ENCODE results near the gene RERE. TPM values are rescaled to one million over a fixed set of nuclear protein-coding genes. Genes with fewer than 3 reads are reported as not detected.
"Not testable (repeated sequence)": the region's sequence is repeated elsewhere in the genome, so short reads cannot be mapped to it uniquely, and the experiment has no call there.

RERE gene
- polyA plus RNA-seq, 4 donors, result 142 to 184 (median 145) TPM

DNA sequence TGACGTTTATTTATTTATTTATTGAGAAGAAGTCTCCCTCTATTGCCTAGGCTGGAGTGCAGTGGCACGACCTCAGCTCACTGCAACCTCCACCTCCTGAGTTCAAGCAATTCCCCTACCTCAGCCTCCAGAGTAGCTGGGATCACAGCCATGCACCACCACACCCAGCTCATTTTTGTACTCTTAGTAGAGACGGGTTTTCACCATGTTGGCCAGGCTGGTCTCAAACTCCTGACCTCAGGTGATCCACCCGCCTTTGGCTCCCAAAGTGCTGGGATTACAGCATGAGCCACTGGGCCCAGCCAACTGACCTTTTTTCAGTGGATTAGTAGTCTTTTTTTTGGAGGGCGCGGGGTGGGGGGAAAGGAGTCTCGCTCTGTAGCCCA is 90.6 kb downstream of the RERE start:
- not testable (repeated sequence) for DNase-seq (ENCODE audit: low read depth in 4 of 4, low spot score in 3 of 4)

DNA sequence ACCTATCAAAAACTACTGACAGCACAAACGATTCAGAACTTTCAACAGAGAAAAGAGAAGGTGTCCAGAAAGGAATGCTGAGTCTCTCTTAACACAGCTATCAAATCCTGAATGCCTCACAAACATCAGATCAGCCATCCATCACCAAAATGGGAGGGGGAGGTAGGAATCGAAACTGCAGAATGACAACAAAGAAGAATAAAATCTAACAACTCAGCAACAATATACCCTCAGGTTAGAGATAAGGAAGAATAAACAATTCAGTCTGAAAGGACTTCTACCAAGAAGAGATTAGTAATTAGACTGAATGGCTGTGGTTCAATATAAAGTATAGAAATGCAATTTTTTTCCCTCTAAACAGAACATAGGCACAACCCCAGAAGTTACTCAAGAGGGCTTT is 94.4 kb downstream of the RERE start:
- no peak for DNase-seq (ENCODE audit: low read depth in 4 of 4, low spot score in 3 of 4)

DNA sequence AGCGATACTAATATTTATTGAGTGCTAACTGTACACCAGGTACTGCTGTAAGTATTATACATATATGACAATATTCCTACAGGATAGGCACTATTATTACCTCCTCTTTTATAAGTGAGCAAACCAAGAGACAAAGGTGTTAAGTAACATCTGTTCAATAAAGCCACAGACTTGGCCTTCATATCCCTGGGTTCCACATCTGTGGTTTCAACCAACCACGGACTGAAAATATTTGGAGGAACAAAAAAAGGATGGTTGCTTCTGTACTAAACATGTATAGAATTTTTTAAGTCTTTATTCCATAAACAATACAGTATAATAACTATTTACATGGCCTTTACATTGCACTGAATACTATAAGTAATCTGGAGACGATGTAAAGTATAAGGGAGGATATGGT is 95.1 kb downstream of the RERE start:
- no peak for DNase-seq (ENCODE audit: low read depth in 4 of 4, low spot score in 3 of 4)

DNA sequence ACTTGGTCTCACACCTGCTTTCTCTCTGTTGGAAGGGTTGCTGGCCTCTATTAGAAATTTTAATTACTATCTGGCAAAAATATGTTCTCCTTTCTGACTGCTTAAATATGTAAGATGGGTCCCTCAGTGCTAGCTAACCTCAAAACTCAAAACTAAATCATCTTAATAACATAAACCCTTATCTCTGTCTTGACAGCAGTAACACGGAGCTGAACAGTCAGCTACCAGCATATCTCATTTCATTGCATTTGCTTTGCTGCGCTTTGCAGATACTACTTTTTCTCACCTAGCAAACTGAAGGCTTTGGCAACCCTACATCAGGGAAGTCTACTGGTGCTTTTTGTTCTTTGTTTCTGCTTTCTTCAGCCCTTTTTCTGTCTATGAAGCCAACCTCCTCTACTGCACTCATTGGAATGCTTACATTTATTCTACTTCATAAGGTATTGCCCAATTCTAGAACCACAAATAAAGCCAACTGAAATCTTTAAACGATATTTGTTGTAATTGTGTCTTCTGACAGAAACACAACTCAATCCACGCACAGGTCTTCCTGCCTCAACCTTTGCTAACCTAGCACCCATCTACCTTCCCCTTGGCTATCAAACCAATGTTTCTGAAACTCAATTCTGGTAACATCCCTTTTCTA is 95.6 kb downstream of the RERE start:
- DNase-seq (ENCODE audit: low read depth in 4 of 4, low spot score in 3 of 4), result no peak

GRCh38 chr1:8720347-8720746 is 97.1 kb downstream of the RERE start:
- no peak for DNase-seq (ENCODE audit: low read depth in 4 of 4, low spot score in 3 of 4)

GRCh38 chr1:8718850-8719361 is 98.5 kb downstream of the RERE start:
- DNase-seq (ENCODE audit: low read depth in 4 of 4, low spot score in 3 of 4), result no peak

- DNase-seq (ENCODE audit: low read depth in 4 of 4, low spot score in 3 of 4), result no peak
Measured at GRCh38 chr1:8717148-8717547, 100.3 kb downstream of the RERE start.

- DNase-seq (ENCODE audit: low read depth in 4 of 4, low spot score in 3 of 4), result no peak
Measured at GRCh38 chr1:8716238-8716637, 101.2 kb downstream of the RERE start.

- no peak for DNase-seq (ENCODE audit: low read depth in 4 of 4, low spot score in 3 of 4)
Measured at GRCh38 chr1:8714173-8714572, 103.3 kb downstream of the RERE start.

DNA sequence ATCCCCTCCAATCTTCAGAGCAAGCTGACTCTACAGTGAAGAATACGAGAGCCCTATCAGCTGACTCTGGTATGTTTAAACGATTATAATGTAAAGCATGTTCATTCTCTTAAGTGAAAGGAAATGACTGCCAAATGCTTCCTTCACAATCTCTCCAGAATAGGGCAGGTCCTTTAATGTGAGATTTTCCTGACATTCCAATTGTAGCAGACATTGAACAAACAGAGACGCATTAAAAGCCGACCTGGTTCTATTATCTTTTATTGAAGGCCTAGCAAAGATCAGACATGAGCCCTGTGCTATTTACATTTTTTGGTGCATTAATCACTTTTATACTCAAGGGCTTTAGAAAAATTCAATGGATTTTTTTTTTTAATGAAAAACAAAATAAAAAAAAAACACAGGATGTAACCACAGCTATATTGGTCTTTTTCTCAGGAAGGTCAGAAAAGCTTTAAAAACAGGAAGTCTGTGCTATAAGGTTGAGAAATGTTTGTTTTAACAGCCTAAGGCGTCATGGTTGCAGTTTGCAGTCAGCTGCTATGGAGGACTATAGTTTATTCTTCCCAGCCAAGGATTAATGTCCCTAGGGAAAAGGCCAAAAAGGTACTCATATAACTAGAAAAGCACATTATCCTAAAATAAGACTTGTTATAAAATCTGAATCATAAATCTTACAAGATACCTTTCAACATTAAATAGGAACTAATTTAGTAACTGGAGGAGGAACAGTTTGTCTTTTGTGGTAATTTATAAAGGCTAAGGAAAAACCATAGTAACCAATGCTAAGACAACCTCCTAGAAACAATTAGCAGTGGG is 104.8 kb downstream of the RERE start:
- DNase-seq (ENCODE audit: low read depth in 4 of 4, low spot score in 3 of 4), result peak in 2 of 4 donors; percentile 31 to 57

- DNase-seq (ENCODE audit: low read depth in 4 of 4, low spot score in 3 of 4), result no peak
Measured at GRCh38 chr1:8711873-8712412, 105.5 kb downstream of the RERE start.

GRCh38 chr1:8711151-8711550 is 106.3 kb downstream of the RERE start:
- DNase-seq (ENCODE audit: low read depth in 4 of 4, low spot score in 3 of 4), result no peak

DNA sequence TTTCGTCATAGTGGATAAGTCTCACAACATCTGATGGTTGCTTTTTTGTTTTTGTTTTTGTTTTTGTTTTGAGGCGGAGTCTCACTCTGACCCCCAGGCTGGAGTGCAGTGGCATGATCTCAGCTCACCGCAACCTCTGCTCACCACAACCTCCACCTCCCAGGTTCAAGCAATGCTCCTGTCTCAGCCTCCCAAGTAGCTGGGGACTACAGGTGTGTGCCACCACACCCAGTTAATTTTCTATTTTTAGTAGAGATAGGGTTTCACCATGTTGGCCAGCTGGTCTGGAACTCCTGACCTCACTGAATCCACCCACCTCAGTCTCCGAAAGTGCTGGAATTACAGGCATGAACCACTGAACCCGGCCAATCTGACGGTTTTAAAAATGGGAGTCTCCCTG is 109.2 kb downstream of the RERE start:
- no peak for DNase-seq (ENCODE audit: low read depth in 4 of 4, low spot score in 3 of 4)

DNA sequence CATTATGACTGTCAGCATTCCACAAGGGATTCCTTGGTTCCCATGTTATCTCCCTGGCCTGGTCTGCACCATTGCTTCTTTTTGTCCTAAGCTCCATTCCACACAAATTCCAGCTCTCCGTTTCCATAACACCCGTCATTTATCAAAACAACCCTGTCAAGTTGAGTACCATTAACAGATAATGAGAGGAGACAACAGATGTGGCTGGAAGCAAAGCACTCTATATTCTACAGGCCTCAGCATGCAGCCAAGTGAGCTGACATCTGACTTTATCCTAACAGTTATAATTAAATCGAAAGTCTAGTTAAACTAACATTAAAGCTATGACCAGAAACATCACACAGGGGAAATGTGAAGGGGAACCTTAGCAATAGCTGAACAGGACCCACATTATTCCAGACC is 110.4 kb downstream of the RERE start:
- peak in 2 of 4 donors; percentile 47 to 63 for DNase-seq (ENCODE audit: low read depth in 4 of 4, low spot score in 3 of 4)

DNA sequence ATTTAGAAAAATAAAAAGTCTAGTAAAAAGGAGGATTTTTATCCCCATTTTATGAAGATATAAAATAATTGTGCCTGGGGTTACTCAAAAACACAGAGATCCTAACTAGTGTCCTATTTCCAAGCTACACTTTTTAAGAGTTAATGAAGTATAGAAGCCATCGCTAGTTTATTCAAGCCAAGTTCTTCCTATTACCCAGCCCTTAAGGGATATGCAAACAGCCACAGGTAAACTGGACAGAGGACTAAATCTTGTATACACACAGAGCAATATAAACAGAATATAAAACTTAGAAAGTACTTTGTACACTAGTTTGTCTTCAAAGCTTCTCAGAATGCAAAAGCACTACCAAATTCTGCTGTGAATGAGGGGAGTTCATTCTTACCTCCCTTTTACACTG is 111.1 kb downstream of the RERE start:
- no peak for DNase-seq (ENCODE audit: low read depth in 4 of 4, low spot score in 3 of 4)

DNA sequence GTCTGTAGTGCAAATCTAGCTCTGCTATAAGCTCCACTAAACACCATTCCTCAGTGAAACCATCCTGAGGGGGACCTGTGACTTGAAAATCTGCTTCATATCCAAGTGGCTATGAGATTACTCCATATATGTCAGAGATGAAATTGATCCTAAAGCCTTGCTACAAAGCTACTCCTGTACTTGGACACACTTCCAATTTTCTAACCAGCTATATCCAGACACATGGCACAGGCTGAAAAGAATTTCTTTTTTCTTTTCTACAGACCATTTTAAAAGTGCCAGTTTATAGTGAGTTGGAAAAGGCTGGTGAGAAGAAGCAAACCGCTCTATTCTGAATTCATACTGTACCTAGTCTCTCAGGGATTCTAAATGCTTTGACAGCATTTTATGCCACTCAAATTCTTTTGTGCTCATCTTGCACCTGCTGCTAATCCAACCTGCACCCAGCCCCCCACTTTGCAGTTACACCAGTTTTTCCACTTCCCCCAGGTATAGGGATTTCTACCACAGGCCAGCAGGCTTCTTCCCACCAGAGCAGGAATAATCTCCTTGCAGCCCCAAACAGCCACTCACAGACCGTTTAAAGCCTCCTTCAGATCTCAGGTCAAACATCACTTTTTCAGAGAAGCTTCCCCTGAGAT is 112.5 kb downstream of the RERE start:
- DNase-seq (ENCODE audit: low read depth in 4 of 4, low spot score in 3 of 4), result no peak

- peak; percentile 80 to 85 (median 83) for DNase-seq (ENCODE audit: low read depth in 4 of 4, low spot score in 3 of 4)
Measured at GRCh38 chr1:8702850-8703810, 114.3 kb downstream of the RERE start.

DNA sequence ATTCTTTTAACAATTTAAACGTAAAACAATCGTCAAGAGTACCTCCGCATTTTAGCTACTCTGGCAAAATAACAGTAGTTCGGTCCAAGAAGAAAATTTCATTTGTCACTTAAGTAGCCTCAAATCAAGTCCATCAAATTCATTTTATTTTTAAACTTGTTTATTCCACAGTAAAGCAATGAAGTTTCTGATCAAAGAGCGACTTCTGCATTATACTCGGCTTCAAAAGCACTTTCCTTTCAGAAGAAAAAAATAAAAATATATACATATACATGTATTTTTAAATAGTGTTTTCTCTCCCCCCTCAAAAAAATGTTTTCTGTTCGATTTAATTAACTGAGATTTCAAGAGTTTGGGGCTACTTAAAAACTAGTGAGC is 115.0 kb downstream of the RERE start:
- no peak for DNase-seq (ENCODE audit: low read depth in 4 of 4, low spot score in 3 of 4)

DNA sequence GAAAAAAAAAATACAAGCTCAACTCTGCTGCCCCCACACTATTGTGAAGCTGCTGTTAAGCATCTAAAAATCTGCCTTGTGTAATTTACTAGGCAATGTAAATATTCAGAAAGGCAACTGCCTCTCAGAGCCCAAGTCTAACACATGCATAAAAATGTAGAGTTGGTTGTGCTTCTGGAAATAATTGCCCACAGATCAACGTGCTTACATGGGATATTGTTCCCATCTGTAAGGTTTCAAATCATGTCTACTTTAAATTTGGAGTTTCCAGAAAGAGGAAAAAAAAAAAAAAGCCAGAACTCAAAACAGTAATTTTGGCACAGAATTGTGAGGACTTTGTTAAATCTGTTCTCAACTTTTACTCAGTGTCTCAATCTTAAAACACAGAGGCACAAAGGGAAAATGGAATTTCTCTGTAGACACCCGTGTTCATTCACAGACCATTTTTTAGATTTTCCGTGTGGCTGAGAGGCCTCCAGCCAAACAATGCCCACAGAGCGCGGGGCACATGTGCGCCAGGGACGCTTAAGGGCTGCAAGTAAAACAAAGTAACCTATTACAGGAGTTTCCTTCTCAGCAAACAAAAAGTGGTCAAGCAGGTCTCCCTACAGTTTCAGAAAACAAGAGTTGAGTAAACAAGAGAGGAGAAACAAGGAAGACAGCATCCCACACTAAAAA is 115.5 kb downstream of the RERE start:
- DNase-seq (ENCODE audit: low read depth in 4 of 4, low spot score in 3 of 4), result peak in 3 of 4 donors; percentile 44 to 58 (median 51)

GRCh38 chr1:8699679-8700078 is 117.8 kb downstream of the RERE start:
- no peak for DNase-seq (ENCODE audit: low read depth in 4 of 4, low spot score in 3 of 4)
